ENCODE data around the gene VPS51.

VPS51 gene

DNA sequence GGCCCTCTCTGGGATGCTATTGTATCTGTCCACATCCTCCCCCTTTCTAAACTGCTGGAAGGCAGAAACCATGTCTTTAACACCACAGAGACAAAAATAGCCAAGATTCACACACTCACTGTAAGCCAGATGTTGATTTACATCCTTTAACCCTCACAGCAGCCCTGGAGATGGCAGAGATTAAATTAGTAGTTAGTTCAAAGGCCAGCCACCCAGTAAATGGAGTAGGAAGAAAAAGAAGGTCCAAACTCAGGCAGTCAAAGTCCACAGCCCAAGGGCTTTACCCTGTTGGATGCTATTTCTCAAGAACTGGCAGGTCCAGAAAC, 23.6 kb downstream of the VPS51 start:
- no peak for DNase-seq (ENCODE audit: low read depth)

DNA sequence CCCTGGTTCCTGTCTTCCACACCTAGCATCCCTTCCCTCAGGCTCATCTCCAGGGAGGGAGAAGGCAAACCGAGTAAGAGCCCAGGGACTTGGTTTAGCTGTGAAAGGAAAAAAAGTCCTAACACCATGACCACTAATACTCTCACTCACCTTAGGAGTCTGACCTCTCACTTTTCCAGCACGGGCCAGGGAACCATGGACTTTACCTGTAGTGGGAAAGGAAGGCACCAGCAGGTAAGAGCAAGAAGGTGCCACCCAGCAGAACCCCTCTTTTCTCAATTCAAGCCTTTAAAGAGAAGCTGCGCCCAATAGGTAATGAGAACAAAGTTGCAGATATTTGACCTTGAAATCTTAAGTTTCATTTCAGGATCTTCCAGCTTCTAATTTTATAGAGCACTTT, 24.8 kb downstream of the VPS51 start:
- DNase-seq (ENCODE audit: low read depth), result no peak

DNA sequence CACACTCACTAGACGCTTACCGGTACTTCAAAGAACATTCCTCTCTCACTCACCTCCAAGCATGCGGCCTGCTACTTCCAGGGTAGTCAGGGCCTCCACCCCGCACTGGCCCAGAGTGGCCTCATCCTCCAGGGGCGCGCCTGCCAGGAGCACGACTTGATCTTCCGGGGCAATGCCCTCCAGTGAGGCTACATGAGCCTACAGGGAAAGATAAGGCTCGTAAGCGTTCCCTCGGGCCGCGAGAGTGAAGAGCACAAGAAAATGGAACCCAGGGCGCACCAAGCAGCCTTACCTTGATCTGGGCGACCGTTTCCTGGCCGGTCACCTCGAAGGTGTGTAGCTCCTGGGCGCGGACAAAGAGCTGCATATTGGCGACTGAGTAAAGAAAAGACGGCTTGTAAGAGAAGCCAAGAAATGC, 25.4 kb downstream of the VPS51 start:
- DNase-seq (ENCODE audit: low read depth), result no peak

DNA sequence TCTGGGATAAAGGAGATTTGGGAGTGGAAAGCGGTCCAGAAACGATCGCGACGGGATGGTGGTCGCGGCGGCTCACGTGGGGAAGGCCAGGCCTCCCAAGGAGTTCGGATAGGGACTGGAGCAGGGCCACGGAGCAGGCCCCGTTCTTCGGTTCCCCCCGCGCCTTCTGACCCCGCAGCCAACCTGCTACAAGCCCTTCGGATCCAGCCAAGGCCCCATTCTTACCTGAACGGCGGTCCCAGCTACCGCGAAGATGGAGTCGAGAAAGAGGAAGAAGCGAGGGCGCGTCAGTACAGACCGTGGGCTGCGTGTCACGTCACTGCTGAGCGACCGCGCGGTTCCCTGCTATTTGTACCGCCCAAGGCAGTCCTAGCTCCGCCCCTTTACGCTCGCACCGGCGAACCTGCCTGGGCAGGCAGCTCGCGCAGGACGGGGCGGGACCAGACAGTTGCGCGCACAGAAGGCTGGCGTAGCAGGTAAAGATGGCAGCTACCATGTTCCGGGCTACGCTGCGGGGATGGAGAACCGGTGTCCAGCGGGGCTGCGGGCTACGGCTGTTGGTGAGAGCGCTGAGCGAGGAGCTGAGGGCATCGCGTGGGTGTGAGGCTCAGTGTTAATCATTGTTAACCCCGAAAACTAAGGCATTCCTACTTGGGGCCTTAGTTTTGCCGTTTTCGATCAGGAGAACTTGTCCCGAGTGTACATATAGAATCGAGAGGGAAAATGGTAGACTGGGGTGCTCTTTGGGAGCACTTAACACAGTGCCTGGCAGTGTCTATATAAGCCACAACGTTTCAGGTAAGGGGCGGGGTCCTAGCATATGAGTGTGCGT, 26.1 kb downstream of the VPS51 start, which contains the start of the genes FAU and MRPL49:
Gene FAU, minus strand, starts transcription at position 270 of the 832 bp plus-strand sequence. CDS start 321 bp downstream, outside the sequence.
Gene MRPL49, plus strand, starts transcription at position 457 of the 832 bp plus-strand sequence. Its CDS starts 26 bp downstream, at position 483.
- peak; percentile 94 for DNase-seq (ENCODE audit: low read depth)

DNA sequence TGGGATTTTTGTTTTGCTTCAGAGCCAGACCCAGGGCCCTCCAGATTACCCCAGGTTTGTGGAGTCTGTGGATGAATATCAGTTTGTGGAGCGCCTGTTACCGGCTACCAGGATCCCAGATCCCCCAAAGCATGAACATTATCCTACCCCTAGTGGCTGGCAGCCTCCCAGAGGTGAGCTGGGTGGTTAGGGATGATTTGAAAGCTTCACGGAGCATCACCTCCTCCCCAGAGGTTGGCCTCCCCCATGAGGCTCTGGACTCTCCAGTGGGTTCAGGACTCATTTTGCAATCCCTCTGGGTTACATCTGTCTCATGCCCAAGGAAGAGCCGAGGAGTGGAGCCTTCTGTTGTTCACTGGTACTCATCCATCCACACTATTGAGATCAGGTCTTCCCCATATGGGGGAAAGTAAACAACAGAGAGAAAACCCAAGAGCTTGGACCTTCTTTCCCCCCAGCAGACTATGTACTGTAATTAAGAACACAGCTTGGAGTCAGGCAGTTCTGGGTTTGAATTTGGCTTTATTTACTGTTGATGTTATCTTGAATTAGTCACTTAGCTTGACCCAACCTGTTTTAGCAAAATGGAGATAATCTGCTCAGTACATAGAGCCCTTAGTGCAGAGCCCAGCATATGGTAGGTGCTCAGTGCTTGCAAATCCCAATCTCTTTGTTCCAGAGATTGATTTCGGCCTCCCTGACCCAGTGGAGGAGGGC, 28.6 kb downstream of the VPS51 start:
- DNase-seq (ENCODE audit: low read depth), result no peak

DNA sequence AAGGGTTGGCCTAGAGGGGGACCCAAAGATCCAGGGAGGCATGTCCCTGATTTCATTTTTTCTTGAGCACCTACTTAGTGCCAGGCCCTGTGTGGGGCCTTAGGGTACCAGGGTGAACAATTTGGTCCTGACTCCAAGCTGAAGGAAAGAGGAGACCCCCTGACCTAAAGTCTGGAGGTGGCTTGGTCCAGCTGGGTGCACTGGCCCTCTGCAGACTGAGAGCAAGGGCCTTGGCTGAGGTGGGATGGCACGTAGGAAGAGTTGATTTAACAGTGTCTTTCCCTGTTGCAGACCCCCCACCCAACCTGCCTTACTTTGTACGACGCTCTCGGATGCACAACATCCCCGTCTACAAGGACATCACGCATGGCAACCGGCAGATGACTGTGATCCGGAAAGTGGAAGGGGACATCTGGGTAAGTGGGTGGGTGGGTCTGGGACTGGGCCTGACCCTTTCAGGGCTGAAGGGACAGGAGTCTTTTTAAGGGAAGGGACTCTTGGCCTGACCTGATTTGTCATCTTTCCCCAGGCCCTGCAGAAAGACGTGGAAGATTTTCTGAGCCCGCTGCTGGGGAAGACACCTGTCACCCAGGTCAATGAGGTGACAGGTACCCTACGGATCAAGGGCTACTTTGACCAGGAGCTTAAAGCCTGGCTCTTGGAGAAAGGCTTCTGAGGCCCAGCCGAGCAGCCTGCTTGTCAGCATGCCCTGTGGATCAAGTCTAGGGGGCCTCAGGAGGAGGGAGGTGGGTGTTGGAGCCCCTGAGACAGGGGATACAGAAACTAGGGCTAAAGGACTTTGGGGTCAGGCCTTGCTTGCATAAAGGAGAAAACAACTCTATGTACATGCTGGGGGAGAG, 29.4 kb downstream of the VPS51 start:
- DNase-seq (ENCODE audit: low read depth), result no peak

DNA sequence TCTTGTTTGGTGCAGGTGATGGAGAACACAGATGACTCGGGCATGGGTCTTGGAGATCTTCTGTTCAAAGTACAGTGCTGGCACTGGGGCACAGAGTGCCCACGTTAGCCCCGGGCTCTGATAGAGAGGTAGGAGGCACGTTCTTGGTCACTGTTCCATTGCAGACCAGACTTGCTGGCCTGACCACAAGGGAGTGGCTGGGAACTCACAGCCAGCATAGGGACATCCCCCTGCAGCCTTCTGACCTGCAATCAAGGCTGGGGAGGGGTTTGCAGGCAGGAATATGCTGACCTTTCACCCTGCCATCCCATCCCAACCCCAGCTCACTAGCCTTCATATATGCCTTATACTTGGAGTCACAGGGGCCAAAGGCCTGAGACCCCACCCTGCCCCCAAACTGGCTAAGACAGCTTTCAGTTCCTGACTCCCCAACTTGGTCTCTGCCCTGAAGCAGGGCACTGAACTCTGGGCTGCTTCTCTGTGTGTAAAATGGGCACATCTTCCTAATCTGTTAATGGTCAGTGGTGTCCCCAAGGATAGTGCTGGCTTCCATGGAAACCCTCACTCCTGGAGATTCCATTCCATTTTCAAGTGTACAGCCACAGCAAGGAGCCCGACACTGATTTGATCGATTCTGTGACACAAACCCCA, 30.7 kb downstream of the VPS51 start:
- DNase-seq (ENCODE audit: low read depth), result no peak

DNA sequence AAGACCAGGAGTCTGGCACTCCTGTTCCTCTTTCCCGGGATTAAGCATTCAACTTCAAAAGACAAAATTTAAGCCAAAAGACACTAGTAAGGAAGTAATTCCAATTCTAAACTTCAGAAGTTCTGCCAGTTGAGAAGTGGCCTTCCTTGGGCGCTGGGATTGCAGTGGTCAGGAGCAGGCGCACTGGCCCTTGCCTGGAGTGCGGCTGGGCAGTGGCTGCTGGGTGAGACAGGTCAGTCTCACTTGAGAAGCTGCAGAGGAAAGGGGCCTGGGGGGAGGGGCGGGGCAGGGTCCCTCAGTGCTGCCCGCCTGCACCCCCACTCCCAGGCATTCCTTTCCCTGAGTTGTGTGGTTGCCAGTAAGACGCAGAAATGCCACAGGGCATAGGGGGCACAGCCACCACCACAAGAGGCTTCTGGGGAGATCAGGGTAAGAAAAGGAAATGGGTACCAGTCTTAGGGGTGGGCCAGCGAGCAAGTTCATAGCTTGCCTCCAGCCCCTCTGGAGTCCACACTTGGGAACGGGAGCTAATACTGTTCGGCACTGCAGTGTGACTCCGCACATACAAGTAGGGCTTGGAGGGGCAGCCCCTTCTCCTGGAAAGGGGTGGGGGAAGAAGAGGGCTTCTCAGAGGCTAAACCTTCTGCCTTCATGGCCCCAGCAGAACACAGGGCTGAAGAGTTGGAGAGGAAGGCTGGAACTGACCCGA, 31.6 kb downstream of the VPS51 start:
- DNase-seq (ENCODE audit: low read depth), result no peak

DNA sequence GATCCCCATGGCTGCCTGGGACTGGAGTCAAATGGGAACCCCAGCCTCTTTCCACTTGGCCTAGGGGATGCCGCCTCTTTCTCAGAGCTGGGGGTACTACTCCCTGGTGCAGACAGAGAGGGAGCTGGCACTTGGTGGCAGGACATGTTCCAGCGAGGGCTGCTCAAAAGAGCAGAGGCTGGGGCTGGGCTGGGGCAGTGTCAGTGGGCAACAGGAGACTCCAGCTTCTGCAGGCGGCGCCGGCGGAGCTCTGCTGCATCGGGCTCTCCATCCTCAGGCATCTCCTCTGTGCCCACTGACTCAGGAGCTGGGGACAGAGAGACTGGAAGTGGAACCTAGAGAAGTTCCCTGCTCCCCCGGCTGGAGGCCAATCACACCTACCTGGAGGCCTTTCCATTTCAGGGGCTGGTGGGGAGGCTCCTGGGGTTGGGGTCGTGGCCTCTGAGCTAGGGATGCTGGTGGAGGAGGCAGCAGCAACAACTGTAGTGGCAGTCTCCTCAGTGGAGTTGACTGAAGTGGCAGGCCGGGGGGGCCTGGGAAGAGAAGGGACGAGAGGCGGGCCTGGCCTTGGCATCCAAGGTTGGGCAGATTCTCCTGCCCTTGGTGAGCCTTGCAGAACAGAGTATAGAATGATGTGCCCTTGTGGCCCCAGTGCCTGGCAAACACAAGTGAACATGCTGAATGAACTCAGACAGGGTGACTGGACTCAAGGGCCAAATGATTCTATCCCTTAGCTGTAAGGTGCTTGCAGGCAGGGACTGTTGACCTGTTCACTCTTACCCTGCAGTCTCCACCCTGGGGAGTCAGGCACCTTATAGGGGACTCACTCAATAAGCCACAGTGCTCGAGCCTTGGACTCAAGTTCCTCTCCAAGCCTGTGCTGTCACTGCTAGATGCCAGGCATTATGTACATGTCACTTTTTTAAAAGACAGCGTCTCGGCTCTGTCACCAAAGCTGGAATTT, 32.5 kb downstream of the VPS51 start:
- no peak for DNase-seq (ENCODE audit: low read depth)

DNA sequence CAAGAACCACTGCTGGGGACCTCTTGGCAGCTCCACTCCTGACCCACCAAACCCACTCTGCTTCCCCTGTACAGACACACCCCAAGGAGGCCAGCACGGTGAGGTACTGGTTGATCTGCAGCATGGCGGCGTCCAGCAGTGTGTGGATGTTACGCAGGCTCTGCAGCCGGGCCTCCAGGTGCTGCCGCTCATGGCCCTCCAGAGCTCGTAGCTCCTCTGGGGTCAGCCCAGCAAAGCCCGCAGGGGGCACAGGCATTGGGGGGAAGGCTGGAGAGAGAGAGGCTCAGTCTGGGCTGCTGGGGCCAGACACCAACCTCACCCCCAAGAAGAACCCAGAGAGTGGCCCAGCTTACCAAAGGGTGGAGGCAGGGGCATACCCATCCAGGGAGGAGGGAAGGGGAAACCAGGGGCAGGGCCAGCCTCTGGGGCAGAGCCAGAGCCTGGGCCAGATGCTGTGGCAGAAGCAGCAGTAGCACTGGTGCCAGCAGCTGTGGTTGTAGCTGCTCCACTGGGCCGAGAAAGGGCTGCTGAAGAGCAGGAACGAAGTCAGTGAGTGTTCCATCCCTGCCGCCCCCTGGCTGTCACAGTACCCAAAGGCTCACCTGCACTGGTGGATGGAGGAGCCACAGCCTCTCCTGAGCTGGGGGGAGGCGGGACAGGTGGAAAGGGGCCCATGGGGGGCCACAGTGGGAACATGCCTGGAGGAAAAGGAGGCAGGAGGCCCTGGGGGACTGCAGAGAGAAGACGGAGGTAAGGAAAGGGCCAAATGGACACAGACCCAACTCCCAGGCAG, 33.8 kb downstream of the VPS51 start:
- DNase-seq (ENCODE audit: low read depth), result no peak

DNA sequence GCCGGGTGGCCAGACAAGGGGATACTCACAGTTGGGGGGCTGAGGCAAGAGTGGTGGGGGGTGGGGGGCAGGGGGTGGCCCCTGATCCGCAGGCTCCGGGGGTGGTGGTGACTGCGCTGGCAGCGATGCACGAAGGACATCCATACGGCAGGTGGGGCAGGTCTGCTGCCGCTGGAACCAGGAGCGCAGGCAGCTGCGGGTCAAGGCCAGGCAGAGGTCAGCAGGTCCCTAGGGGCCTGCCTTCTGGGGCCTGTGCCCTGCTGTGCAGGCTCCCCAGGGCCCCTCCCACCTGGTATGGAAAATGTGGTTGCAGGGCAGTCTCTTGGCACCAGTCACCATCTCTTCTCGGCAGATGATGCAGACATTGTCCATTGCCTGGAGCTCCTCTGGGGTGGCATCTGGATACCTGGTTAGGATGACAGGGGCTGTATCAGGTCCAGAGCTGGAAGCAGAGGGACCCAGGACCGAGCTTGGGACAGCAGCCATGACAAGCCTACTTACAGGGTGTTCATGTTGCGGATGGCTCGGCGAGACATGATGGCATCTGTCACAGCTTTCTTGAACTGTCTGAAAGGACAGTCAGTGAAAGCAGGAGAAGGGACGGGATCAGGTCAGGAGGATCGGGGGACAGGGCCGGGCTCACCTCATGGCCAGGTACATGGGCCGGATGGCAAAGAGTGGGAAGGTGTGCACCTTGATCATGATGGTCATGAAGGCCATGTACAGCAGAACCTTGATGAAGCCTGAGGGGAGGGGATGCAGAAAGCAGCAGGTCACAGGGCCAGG, 34.8 kb downstream of the VPS51 start:
- DNase-seq (ENCODE audit: low read depth), result no peak

DNA sequence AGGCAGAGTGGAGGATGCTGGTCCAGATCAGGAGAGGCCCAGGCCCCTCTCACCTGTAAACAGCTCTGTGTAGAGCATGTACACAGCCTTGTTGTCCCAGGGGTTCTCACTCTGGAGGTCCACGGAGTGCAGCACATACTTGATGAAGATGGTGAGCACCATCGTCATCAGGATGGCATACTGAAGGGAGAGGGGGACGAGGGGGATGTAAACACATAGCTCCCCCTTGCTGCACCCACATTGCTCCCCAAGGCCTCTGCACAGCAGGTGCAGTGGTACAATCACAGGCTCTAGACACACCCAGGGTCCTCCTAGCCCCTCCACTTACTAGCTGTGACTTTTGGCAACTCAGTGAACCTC, 35.4 kb downstream of the VPS51 start:
- DNase-seq (ENCODE audit: low read depth), result no peak

DNA sequence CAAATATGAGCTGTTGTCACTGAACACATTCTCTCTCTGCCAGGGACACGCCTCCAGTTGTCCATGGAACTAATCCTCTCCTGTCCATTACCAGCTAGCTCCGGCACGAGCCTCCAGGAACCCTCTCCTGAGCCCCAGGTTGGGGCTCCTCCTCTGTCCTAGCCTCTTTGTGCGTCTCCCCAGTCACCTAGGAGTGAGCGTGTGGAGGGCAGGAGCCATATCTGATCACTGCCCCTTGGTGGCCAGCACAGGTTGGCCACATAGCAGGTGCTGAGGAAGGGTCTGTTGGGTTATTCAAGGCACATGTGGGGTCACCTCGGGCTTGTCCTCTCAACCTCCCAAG, 35.9 kb downstream of the VPS51 start:
- DNase-seq (ENCODE audit: low read depth), result no peak

DNA sequence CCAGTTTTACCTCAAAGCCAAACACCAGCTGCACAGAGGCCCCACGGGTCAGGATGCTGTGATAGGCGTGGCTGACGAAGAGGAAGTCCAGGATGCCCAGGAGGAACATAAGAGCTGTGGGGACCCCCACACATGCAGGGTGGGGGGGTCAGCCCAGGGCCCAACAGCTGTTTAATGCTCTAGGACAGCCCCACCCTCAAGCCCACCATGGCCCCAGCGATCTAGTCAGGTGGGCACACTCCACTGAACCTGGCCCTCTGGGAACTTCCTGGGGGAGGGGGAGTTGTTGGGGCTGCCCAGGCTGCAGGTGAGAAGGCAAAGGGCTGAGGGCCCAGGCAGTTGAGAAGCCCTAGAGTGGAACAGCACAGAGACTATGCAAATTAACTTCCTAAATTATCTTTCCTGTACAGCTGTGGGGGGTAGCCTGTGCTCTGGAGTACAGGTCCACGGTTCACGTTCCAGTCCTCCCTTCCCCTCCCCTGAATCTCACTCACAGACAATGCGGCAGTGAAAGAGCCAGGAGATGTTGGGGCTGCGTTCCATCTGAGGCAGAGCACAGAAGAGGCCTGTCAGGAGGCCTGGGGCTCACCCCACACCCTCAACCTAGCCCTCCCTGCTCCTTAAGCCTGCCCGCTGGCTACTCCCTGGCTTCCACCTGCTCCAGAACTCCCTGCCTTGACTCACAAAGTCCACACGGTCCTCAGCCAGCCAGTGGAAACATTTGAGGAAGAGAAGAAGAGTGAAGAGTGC, 36.4 kb downstream of the VPS51 start:
- DNase-seq (ENCODE audit: low read depth), result no peak

DNA sequence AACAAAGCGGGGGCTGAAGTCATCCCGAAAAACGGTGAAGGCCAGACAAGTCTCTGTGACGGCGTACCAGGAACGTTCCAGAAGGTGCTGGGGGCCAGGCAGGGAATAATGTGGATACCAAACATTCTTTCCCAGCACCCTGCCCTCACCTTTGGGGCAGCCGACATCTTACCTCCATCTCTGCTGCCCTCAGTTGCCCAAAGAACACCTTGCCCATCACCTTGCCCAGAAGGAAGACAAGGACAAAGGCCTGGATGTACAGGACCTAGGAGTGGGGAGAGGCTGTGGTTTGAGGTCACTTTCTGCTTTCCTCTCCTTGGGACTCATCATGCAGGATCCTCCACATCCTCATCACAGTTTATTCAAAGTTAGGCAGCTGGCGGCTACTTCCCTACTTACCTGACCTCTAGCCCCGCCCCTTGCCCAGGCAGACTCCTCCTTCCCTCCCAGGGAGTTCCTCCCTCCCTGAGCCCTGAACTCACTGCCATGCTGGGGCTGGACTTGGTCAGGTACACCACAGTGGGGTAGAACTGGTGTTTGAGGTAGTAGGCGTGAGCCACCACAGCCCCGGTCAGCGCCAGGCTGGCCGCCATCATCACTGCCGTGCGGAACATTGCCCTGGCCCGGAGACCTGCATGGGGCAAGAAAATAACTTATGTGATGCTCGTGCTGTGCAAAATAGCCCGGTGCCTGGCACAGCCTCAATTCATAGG, 37.1 kb downstream of the VPS51 start:
- DNase-seq (ENCODE audit: low read depth), result no peak

DNA sequence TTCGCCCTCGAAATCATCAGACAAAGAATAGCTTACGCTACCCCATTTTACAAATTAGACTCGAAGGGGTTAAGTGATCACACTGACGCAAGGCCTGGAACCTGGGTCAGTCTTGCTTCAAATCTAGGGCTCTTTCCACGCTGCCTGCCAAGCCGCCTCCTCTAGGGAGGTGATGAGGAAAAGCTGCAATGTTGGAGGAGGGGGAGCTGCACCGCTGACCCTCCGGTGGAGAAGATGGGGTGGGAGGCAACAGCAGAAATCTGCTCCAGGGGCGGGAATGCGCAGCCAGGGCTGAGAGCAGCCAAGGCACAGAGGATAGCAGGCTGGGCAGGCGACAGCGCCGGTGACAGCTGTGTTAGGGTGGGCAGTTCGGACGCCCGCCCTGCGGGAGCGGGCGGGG, 37.7 kb downstream of the VPS51 start:
- no peak for DNase-seq (ENCODE audit: low read depth)

DNA sequence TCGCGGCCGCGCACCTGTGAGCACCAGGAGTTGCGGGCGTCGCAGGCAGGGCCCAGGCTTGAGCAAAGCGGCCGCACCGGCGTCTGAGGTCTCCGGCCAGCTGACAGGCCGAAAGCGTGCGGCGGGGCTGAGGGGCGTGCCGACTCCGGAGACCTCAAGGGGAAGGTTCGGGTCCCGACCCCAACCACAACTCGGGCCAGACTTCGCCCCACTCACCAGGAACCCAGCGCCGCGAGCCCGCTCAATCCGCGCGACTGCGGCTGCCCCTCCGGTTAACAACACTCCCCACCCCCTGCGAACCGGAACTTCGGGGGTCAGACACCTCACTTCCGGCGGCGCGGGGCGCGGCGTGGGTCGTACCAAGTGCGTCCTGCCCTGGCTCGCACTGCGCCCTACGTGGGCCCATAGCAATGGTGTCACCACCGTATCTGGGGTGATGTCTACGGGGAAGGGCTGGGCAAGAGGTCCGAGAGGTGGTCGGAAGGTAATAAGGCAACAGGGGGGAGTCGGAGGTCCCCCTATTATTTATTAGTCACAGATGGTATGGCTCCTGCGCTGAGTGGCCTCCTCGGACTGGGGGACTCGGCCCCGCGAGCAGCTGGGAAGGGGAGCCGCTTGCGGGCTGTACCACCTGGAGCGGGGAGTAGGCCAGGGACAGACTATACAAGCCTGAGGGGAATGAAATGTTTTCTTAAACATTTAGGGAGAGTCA, 38.4 kb downstream of the VPS51 start, which contains the start of gene SYVN1:
Gene SYVN1, minus strand, starts transcription at position 280 of the 712 bp plus-strand sequence. CDS start 918 bp downstream, outside the sequence.
- DNase-seq (ENCODE audit: low read depth), result peak; percentile 86
